ENCODE data around the gene ORAI1. TPM values are rescaled to one million over a fixed set of nuclear protein-coding genes. Genes with fewer than 3 reads are reported as not detected.

ORAI1 gene
- total RNA-seq, 2 experiments from 2014 or later: 39.7 to 42.3 TPM

GRCh38 chr12:121603581-121603980, 22.7 kb upstream of the ORAI1 start:
- Mint-ChIP-seq H3K27me3 (no peaks in the 10 kb centered on the region), H3K36me3 (ENCODE audit: low read depth) (no peaks in the 10 kb centered on the region), H3K4me1 (ENCODE audit: low read depth) (peaks cover 9% of the 10 kb centered on the region), H3K27ac (no peak overlapping the region), H3K4me3 (no peak overlapping the region), H3K9me3 (no peaks in the 10 kb centered on the region)
- ChIA-PET CTCF (no interaction called here), POLR2A (no interaction called here)
- Histone ChIP-seq H3K27me3 (ENCODE audit: control insufficient read depth in 1 of 2, insufficient read depth in 2 of 2, low read length in 2 of 2) (no peaks in the 10 kb centered on the region), H3K4me3 (ENCODE audit: low read length) (no peak overlapping the region), H3K36me3 (ENCODE audit: insufficient read depth, low read length) (no peaks in the 10 kb centered on the region), H3K9me3 (ENCODE audit: control insufficient read depth in 1 of 2, insufficient read depth in 1 of 2, low read length in 2 of 2) (no peaks in the 10 kb centered on the region), H3K27ac (ENCODE audit: low read depth in 1 of 2, low read length in 2 of 2) (no peak overlapping the region), H3K4me1 (ENCODE audit: insufficient read depth, low read length) (no peaks in the 10 kb centered on the region)
- ATAC-seq (ENCODE audit: poor library complexity): no peak
- TF ChIP-seq CTCF (IDR thresholded peaks at IDR 0.05): no peak
- intact Hi-C loops (cut with DNase I, micrococcal nuclease): no loop called here
- no peak for DNase-seq

GRCh38 chr12:121608301-121608700, 18.0 kb upstream of the ORAI1 start:
- no peaks in the 10 kb centered on the region for H3K27me3 ChIP-seq (ENCODE audit: control insufficient read depth in 1 of 2, insufficient read depth in 2 of 2, low read length in 2 of 2)
- Mint-ChIP-seq H3K36me3 (ENCODE audit: low read depth) (no peaks in the 10 kb centered on the region), H3K4me1 (ENCODE audit: low read depth) (peaks cover 5% of the 10 kb centered on the region), H3K27me3 (no peaks in the 10 kb centered on the region), H3K9me3 (no peaks in the 10 kb centered on the region), H3K27ac (no peak overlapping the region), H3K4me3 (no peak overlapping the region)
- H3K4me1 ChIP-seq (ENCODE audit: insufficient read depth, low read length): peaks cover 3% of the 10 kb centered on the region
- no peak for TF ChIP-seq CTCF (IDR thresholded peaks at IDR 0.05)
- CTCF ChIA-PET: no interaction called here
- ATAC-seq (ENCODE audit: poor library complexity): no peak
- no peak for DNase-seq
- POLR2A ChIA-PET: interaction anchor here (1.1 kb wide), 1 partner anchor 8 kb away, joined by 3 read pairs; no protein-coding TSS in a partner anchor
- H3K9me3 ChIP-seq (ENCODE audit: control insufficient read depth in 1 of 2, insufficient read depth in 1 of 2, low read length in 2 of 2): no peaks in the 10 kb centered on the region
- no peak overlapping the region for H3K27ac ChIP-seq (ENCODE audit: low read depth in 1 of 2, low read length in 2 of 2)
- H3K36me3 ChIP-seq (ENCODE audit: insufficient read depth, low read length): no peaks in the 10 kb centered on the region
- intact Hi-C loops (cut with DNase I, micrococcal nuclease): no loop called here
- H3K4me3 ChIP-seq (ENCODE audit: low read length): no peak overlapping the region

- DNase-seq (no peak), ATAC-seq (ENCODE audit: poor library complexity) (no peak)
- no peaks in the 10 kb centered on the region for H3K9me3 Mint-ChIP-seq
- intact Hi-C loops (cut with DNase I, micrococcal nuclease): no loop called here
- no peak overlapping the region for H3K27ac ChIP-seq (ENCODE audit: low read depth in 1 of 2, low read length in 2 of 2)
- no peak overlapping the region for H3K4me3 ChIP-seq (ENCODE audit: low read length)
- no peaks in the 10 kb centered on the region for H3K9me3 ChIP-seq (ENCODE audit: control insufficient read depth in 1 of 2, insufficient read depth in 1 of 2, low read length in 2 of 2)
- H3K27me3 Mint-ChIP-seq: no peaks in the 10 kb centered on the region
- no peaks in the 10 kb centered on the region for H3K36me3 Mint-ChIP-seq (ENCODE audit: low read depth)
- H3K4me1 Mint-ChIP-seq (ENCODE audit: low read depth): peaks cover 9% of the 10 kb centered on the region
- peaks cover 10% of the 10 kb centered on the region for H3K4me1 ChIP-seq (ENCODE audit: insufficient read depth, low read length)
- H3K4me3 Mint-ChIP-seq: no peak overlapping the region
- POLR2A ChIA-PET: interaction anchor here (1.0 to 1.3 kb wide), 2 partner anchors 30 to 65 kb away, joined by 3 to 4 read pairs; partner anchors contain the start of gene KDM2B
- TF ChIP-seq CTCF (IDR thresholded peaks at IDR 0.05): no peak
- H3K27ac Mint-ChIP-seq: no peak overlapping the region
- H3K27me3 ChIP-seq (ENCODE audit: control insufficient read depth in 1 of 2, insufficient read depth in 2 of 2, low read length in 2 of 2): no peaks in the 10 kb centered on the region
- CTCF ChIA-PET: interaction anchor here (0.6 kb wide), 1 partner anchor 58 kb away, joined by 3 read pairs; no protein-coding TSS in a partner anchor
- H3K36me3 ChIP-seq (ENCODE audit: insufficient read depth, low read length): no peaks in the 10 kb centered on the region
Observed at GRCh38 chr12:121610239-121611149, 15.8 kb upstream of the ORAI1 start.

Data from CD4-positive, alpha-beta T cell (primary cell).